HG03045 (cell line): ENCODE results near the gene DEPP1.

ENCODE experiments used
- ATAC-seq: cut with Tn5 transposase; IDR thresholded peaks from one replicate; pipeline ENCODE4 v1.9.1; 2021; ENCODE audit warnings: mild to moderate bottlenecking, moderate library complexity; ENCODE audit not compliant: unreplicated experiment

The DEPP1 gene

GRCh38 chr10:44993922-44994751, 15.5 kb upstream of the DEPP1 start:
- no peak for ATAC-seq

GRCh38 chr10:44993226-44993921, 14.8 kb upstream of the DEPP1 start:
- ATAC-seq, result no peak

GRCh38 chr10:44992732-44993225, 14.2 kb upstream of the DEPP1 start:
- no peak for ATAC-seq

- no peak for ATAC-seq
These were observed 13.6 kb upstream of the DEPP1 start for GRCh38 chr10:44992070-44992731.

GRCh38 chr10:44991571-44991970, 13.0 kb upstream of the DEPP1 start:
- no peak for ATAC-seq

- ATAC-seq, result no peak
These were observed 12.4 kb upstream of the DEPP1 start for GRCh38 chr10:44990965-44991364.

- no peak for ATAC-seq
These were observed 11.7 kb upstream of the DEPP1 start for GRCh38 chr10:44990302-44990655.

- ATAC-seq, result no peak
These were observed 11.1 kb upstream of the DEPP1 start for GRCh38 chr10:44989597-44990301.

- ATAC-seq, result no peak
These were observed 10.5 kb upstream of the DEPP1 start for GRCh38 chr10:44988957-44989585.

- ATAC-seq, result no peak
These were observed 8.1 kb upstream of the DEPP1 start for GRCh38 chr10:44986670-44987069.

GRCh38 chr10:44986179-44986578, 7.6 kb upstream of the DEPP1 start:
- ATAC-seq, result no peak

- no peak for ATAC-seq
These were observed 6.6 kb upstream of the DEPP1 start for GRCh38 chr10:44985175-44985681.

GRCh38 chr10:44984671-44985101, 6.1 kb upstream of the DEPP1 start:
- ATAC-seq, result no peak

GRCh38 chr10:44983895-44984278, 5.3 kb upstream of the DEPP1 start:
- no peak for ATAC-seq

GRCh38 chr10:44983066-44983894, 4.7 kb upstream of the DEPP1 start:
- no peak for ATAC-seq

- no peak for ATAC-seq
These were observed 3.9 kb upstream of the DEPP1 start for GRCh38 chr10:44982496-44982895.

GRCh38 chr10:44982114-44982460, 3.5 kb upstream of the DEPP1 start:
- ATAC-seq, result no peak

GRCh38 chr10:44981172-44982113, 2.8 kb upstream of the DEPP1 start:
- no peak for ATAC-seq
